IPS-20b (cell line): ENCODE results near the gene R3HDM4.
"Not testable (repeated sequence)": the region's sequence is repeated elsewhere in the genome, so short reads cannot be mapped to it uniquely, and the experiment has no call there.

Experiments
- H3K27ac ChIP-seq: one replicate; pipeline ENCODE4 v1.5.1; 2013; ENCODE audit warnings: low read length
- H3K27me3 ChIP-seq: 2 replicates; pipeline ENCODE4 v1.6.1; 2013; ENCODE audit warnings: mild to moderate bottlenecking, low read length, inconsistent platforms; ENCODE audit not compliant: insufficient read depth
- H3K36me3 ChIP-seq: 2 replicates; pipeline ENCODE4 v1.6.1; 2013; ENCODE audit warnings: low read depth, mild to moderate bottlenecking, inconsistent platforms, low read length, moderate library complexity; ENCODE audit not compliant: insufficient read depth
- H3K4me1 ChIP-seq: 2 replicates; pipeline ENCODE4 v1.6.1; 2013; ENCODE audit warnings: mild to moderate bottlenecking, control low read depth, inconsistent platforms, low read length, moderate library complexity; ENCODE audit not compliant: insufficient read depth
- H3K4me3 ChIP-seq: 2 replicates; pipeline ENCODE4 v1.5.1; 2013; ENCODE audit warnings: mild to moderate bottlenecking, low read length, inconsistent platforms
- H3K9ac ChIP-seq: 2 replicates; pipeline ENCODE4 v1.6.1; 2013; ENCODE audit warnings: low read depth, mild to moderate bottlenecking, inconsistent platforms, low read length, moderate library complexity
- H3K9me3 ChIP-seq: 2 replicates; pipeline ENCODE4 v1.6.1; 2013; ENCODE audit warnings: mild to moderate bottlenecking, low read depth, low read length, inconsistent platforms; ENCODE audit not compliant: insufficient read depth

Gene R3HDM4

DNA sequence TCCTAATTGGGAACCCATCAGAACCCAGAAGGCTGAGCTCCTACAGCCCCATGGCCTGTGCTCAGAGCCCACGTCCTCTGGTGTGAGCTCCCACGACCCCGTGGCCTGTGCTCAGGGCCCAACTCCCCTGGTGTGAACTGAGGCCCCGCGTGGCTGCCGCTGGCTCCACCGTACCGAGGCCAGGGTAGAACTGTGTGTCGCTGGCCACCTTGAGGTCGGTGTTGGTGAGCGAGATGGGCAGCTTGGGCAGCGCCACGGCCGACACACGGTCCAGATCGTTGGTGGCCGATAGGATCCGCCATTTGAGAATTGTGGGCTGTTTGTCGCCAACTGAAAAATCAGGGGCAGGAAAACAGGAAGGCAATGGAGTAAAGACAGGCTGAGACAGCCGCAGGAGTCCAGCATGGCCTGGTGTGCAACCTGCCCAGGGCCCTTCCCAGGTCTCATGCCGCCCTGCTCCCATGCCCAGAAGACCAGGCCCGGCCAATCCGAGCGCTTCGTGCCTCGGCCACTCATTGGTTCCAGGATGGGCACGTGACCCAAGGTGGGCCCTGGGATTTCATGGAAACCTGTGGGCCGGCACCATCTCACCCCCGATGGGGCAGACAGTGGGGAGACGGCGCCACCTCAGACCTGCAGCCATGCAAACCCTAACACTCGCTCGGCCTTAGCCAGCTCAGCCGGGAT lies 31.5 kb downstream of the R3HDM4 start:
- Histone ChIP-seq H3K4me3 (no peak overlapping the region), H3K27ac (no peak overlapping the region), H3K9me3 (no peaks in the 10 kb centered on the region), H3K9ac (no peak overlapping the region), H3K4me1 (no peaks in the 10 kb centered on the region), H3K36me3 (peaks cover 42% of the 10 kb centered on the region), H3K27me3 (no peaks in the 10 kb centered on the region)

DNA sequence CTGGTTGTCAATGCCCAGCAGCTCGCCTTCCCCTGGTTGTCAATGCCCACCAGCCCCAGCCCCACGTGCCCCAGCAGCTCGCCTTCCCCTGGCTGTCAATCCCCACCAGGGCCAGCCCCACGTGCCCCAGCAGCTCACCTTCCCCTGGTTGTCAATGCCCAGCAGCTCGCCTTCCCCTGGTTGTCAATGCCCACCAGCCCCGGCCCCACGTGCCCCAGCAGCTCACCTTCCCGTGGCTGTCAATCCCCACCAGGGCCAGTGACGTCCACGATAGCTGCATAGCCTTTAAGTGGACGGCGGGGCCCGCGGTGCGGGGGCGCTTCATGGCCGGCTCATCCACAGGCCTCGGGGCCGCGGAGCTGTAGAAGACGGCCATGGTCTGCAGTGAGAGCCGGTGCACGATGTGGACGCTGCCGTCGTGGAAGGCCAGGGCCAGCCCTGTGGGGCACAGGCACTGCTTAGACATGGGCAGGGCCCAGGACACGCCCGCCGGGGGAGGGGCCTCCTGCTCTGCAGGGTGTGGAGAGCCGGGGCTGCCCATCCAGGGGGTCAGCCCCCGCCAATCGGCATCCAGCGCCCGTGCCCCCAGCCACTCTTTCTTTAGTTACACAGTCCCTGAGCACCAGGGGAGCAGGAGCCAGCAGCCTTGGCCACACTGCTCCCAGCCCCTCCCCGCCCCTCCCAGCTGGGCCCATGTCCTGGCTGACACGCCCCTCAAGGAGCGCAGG lies 33.1 kb downstream of the R3HDM4 start:
- Histone ChIP-seq H3K9me3 (no peaks in the 10 kb centered on the region), H3K27me3 (no peaks in the 10 kb centered on the region), H3K9ac (no peak overlapping the region), H3K4me3 (no peak overlapping the region), H3K27ac (no peak overlapping the region), H3K36me3 (peaks cover 34% of the 10 kb centered on the region), H3K4me1 (no peaks in the 10 kb centered on the region)

DNA sequence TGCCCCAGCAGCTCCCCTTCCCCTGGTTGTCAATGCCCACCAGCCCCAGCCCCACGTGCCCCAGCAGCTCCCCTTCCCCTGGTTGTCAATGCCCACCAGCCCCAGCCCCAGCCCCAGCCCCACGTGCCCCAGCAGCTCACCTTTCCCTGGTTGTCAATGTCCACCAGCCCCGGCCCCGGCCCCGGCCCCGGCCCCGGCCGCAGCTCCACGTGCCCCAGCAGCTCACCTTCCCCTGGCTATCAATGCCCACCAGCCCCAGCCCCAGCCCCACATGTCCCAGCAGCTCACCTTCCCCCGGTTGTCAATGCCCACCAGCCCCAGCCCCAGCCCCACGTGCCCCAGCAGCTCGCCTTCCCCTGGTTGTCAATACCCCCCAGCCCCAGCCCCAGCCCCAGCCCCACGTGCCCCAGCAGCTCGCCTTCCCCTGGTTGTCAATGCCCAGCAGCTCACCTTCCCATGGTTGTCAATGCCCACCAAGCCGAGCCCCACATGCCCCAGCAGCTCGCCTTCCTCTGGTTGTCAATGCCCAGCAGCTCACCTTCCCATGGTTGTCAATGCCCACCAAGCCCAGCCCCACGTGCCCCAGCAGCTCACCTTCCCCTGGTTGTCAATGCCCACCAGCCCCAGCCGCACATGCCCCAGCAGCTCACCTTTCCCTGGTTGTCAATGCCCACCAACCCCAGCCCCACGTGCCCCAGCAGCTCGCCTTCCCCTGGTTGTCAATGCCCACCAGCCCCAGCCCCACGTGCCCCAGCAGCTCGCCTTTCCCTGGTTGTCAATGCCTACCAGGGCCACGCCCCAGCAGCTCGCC lies 34.1 kb downstream of the R3HDM4 start:
- H3K27ac ChIP-seq, H3K9ac ChIP-seq, H3K9me3 ChIP-seq, H3K27me3 ChIP-seq, H3K4me3 ChIP-seq, H3K4me1 ChIP-seq: not testable (repeated sequence)
- H3K36me3 ChIP-seq: peaks cover 32% of the 10 kb centered on the region

DNA sequence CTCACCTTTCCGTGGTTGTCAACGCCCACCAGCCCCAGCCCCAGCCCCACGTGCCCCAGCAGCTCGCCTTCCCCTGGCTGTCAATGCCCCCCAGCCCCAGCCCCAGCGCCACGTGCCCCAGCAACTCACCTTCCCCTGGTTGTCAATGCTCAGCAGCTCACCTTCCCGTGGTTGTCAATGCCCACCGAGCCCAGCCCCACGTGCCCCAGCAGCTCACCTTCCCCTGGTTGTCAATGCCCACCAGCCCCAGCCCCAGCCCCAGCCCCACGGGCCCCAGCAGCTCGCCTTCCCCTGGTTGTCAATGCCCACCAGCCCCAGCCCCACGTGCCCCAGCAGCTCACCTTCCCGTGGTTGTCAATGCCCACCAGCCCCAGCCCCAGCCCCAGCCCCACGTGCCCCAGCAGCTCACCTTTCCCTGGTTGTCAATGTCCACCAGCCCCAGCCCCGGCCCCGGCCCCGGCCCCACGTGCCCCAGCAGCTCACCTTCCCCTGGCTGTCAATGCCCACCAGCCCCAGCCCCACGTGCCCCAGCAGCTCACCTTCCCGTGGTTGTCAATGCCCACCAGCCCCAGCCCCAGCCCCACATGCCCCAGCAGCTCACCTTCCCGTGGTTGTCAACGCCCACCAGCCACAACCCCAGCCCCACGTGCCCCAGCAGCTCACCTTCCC lies 34.9 kb downstream of the R3HDM4 start:
- H3K4me1 ChIP-seq, H3K27me3 ChIP-seq, H3K9ac ChIP-seq, H3K27ac ChIP-seq, H3K9me3 ChIP-seq, H3K4me3 ChIP-seq: not testable (repeated sequence)
- H3K36me3 ChIP-seq: peaks cover 28% of the 10 kb centered on the region

DNA sequence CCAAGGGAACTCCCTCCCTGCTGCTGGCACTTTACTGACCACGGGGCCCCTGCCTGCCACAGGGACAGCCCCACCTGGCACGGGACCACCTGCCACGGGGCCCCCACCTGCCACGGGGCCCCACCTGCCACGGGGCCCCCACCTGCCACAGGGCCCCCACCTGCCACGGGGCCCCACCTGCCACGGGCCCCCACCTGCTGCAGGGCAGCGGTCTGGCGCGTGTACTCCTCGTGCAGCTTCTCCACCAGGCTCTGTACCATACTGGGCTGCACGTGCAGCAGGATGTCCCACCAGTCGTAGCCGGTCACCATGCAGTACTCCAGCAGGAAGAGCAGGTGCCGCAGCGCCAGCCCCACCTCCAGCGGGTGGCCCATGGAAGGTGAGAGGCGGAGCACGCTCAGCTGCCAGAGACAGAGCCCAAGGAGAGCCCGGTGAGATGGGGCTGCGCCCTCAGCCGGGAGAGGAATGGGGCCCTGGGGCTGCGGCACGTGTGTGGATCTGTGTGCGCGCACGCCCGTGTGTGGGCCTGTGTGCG lies 36.2 kb downstream of the R3HDM4 start:
- Histone ChIP-seq H3K9ac (no peak overlapping the region), H3K27me3 (no peaks in the 10 kb centered on the region), H3K36me3 (peaks cover 17% of the 10 kb centered on the region)

DNA sequence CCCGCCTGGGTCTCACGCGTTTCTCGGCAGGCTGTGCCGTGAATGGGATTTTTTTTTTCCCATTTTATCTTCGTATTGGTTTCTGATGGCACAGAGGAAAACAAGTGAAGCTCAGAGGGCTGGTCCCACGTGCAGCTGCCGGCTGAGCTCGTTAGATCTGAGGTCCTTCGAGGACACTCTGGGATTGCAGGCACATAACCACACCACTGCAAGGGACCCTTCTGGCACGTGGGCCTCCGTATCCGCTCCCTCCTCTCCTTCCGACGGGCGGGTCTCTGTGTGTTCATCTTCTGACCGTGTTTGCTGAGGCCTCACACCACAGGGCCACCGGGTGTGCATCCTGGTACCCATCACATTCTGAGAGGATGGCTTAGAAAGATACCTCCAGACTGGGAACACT lies 36.9 kb downstream of the R3HDM4 start:
- Histone ChIP-seq H3K27ac (no peak overlapping the region), H3K4me1 (no peaks in the 10 kb centered on the region), H3K9me3 (no peaks in the 10 kb centered on the region), H3K9ac (no peak overlapping the region), H3K27me3 (no peaks in the 10 kb centered on the region), H3K36me3 (peaks cover 11% of the 10 kb centered on the region), H3K4me3 (no peak overlapping the region)

More for the DNA sequence above, 36.2 kb downstream of the R3HDM4 start:
- Histone ChIP-seq H3K27ac (no peak overlapping the region), H3K9me3 (no peaks in the 10 kb centered on the region), H3K4me3 (no peak overlapping the region), H3K4me1 (no peaks in the 10 kb centered on the region)

DNA sequence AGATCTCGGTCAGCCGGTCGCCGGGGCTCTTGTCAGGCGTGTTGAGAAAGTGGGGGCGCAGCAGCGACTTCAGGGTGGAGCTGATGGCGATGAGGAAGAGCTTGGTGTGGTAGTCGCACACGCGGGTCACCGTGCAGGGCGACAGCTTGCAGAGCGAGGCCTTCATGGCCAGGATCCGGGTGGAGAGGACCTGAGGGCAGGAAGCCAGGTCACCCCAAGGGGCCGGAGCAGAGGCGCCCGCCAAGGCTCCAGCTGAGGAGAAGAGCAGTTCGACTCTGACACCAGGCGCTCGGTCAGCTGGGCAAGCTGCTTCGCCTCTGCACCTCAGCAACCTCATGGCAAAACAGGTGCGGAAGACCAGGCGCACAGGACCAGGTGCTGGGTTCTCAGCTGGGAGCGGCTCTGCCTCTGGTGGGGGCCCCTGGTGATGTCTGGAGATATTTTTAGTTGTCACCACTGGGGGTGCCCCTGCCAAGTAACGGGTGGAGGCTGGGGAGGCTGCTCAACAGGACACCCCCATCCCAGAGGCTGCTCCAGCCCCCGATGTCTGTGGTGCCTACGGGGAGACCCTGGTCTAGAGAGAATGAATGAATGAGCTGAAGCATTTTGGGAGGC lies 37.6 kb downstream of the R3HDM4 start:
- Histone ChIP-seq H3K36me3 (peaks cover 8% of the 10 kb centered on the region), H3K27me3 (no peaks in the 10 kb centered on the region), H3K9ac (no peak overlapping the region), H3K4me3 (no peak overlapping the region), H3K9me3 (no peaks in the 10 kb centered on the region), H3K4me1 (no peaks in the 10 kb centered on the region), H3K27ac (no peak overlapping the region)

DNA sequence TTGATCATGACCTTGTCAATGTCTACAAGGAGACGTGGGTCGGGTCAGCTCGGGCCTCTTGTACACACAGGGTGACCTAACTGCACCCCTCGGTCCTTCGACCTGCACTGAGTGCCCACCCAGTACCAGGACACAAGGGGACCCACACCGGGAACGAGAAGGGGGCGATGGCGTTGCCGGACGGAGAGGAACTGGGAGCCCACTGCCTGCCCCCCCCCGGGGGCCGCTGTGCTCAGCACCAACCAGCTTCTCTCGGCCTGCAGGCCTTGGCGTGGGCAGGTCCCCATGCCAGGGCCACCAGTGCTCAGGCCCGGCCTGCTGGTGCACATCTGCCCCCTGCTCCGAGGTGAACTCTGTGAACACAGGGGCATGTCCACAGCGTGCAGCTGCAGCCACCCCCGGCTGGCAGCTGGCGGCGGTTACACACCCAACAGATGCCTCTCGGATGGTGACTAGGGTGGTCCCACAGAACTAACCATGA lies 39.4 kb downstream of the R3HDM4 start:
- H3K36me3 ChIP-seq: peaks cover 13% of the 10 kb centered on the region
- no peaks in the 10 kb centered on the region for H3K9me3 ChIP-seq
- no peak overlapping the region for H3K27ac ChIP-seq
- no peaks in the 10 kb centered on the region for H3K27me3 ChIP-seq
- no peak overlapping the region for H3K4me3 ChIP-seq
- H3K4me1 ChIP-seq: no peaks in the 10 kb centered on the region
- H3K9ac ChIP-seq: no peak overlapping the region

DNA sequence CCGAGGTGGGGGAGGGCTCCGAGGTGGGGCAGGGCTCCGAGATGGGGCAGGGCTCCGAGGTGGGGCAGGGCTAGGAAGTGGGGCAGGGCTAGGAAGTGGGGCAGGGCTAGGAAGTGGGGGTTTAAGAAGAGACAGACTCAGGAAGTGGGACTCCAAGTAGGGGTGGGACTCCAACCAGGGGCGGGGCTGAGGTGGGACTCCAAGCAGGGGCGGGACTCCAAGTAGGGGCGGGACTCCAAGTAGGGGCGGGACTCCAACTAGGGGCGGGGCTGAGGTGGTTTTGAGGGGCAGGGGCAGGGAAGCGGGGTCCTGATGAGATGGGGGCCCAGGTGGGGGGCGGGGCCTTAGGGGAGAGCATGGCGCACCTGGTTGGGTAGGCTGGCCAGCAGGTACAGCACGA lies 39.9 kb downstream of the R3HDM4 start:
- H3K27ac ChIP-seq: no peak overlapping the region
- no peaks in the 10 kb centered on the region for H3K9me3 ChIP-seq
- no peaks in the 10 kb centered on the region for H3K27me3 ChIP-seq
- H3K4me1 ChIP-seq: no peaks in the 10 kb centered on the region
- no peak overlapping the region for H3K4me3 ChIP-seq
- peaks cover 13% of the 10 kb centered on the region for H3K36me3 ChIP-seq
- H3K9ac ChIP-seq: no peak overlapping the region

DNA sequence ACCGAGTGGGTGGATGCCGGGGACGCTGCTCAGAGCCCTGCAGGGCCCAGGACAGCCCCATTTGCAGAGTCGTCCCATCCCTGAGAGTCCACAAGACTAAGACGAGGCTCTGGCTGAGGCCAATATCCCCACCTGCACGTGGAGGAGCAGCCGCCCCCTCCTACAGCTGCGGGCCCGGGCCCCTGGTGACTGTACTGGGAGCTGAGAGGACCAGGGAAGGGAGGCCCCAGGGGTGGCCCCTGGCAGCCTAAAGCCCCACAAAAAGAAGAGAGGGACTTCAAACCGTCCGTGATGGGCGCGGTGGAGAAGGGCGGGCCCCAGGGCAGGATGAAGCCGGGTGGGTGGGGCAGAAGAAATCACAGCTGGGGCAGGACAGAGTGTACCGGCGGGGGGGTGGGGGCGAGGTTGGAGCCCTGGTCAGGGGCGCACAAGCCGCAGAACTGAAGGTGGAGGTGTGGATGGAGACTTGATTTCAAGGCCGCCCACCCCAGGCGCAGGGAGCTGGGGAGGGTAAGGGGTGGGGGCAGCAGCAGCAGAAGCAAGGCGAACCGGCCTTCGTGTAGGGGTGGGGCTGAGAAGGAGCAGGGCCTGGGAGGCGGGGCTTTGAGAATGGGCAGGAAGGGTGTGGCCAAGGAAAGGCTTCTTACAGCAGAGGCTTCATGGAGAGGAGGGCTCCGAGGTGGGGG lies 40.6 kb downstream of the R3HDM4 start:
- peaks cover 2% of the 10 kb centered on the region for H3K4me1 ChIP-seq
- H3K9ac ChIP-seq: no peak overlapping the region
- H3K27ac ChIP-seq: no peak overlapping the region
- peaks cover 17% of the 10 kb centered on the region for H3K36me3 ChIP-seq
- H3K9me3 ChIP-seq: no peaks in the 10 kb centered on the region
- H3K4me3 ChIP-seq: no peak overlapping the region
- no peaks in the 10 kb centered on the region for H3K27me3 ChIP-seq
